Bronchial epithelial cell (primary cell): ENCODE measurements around the gene ADGRL3. TPM values are rescaled to one million over a fixed set of nuclear protein-coding genes. Genes with fewer than 3 reads are reported as not detected.

Source experiments
- DNase-seq: peaks from one replicate; pipeline ENCODE4 v3.0.0-alpha.2; 2010; ENCODE audit warnings: low read depth
- FAIRE-seq: peaks from 2 replicates; lab custom pipeline; 2011; peaks lifted over from hg19 to GRCh38; lab: Jason Lieb, UNC
- H3K27me3 ChIP-seq: 2 replicates; pipeline ENCODE4 v1.5.1; 2011; ENCODE audit warnings: low read length; ENCODE audit not compliant: control insufficient read depth, insufficient read depth
- H3K36me3 ChIP-seq: 2 replicates; pipeline ENCODE4 v1.5.1; 2011; ENCODE audit warnings: low read length; ENCODE audit not compliant: control insufficient read depth, insufficient read depth
- H3K4me3 ChIP-seq: 2 replicates; pipeline ENCODE4 v1.5.1; 2011; ENCODE audit warnings: mild to moderate bottlenecking, low read depth, low read length, control low read depth
- total RNA-seq: library from RNA; depleted of rRNA; stranded (reverse); fragments of >200 nt; gene quantifications from 2 replicates; pipeline ENCODE4 v1.2.1, GENCODE V29; 2014
- TF ChIP-seq, protein P1 (sequence below): IDR thresholded peaks from 2 replicates; pipeline ENCODE4 v1.5.1; 2011; ENCODE audit warnings: mild to moderate bottlenecking, moderate library complexity, low read length, control low read depth, inconsistent platforms; ENCODE audit not compliant: insufficient read depth, severe bottlenecking

The ADGRL3 gene
- total RNA-seq, 1 donor from 2014 or later = under 0.01 TPM

DNA sequence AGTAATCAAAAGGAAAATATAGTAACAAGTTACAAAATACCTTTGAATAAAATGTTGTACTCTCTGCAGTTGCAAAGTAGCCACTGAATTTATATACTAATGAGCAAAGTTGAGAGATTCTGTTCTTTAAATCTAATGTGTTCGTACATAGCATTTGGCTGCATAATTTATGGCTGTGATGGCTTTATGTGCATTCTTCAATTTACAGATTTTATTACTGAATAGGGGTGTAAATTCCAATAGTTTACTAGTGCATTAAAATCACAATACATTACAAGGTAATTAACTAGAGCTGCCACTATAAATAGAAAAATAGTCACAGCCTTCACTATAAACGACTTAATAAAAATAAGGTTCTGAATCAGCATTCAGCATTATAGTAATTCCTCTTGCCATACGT is 620.0 kb downstream of the ADGRL3 start:
- TF ChIP-seq, protein P1, sequence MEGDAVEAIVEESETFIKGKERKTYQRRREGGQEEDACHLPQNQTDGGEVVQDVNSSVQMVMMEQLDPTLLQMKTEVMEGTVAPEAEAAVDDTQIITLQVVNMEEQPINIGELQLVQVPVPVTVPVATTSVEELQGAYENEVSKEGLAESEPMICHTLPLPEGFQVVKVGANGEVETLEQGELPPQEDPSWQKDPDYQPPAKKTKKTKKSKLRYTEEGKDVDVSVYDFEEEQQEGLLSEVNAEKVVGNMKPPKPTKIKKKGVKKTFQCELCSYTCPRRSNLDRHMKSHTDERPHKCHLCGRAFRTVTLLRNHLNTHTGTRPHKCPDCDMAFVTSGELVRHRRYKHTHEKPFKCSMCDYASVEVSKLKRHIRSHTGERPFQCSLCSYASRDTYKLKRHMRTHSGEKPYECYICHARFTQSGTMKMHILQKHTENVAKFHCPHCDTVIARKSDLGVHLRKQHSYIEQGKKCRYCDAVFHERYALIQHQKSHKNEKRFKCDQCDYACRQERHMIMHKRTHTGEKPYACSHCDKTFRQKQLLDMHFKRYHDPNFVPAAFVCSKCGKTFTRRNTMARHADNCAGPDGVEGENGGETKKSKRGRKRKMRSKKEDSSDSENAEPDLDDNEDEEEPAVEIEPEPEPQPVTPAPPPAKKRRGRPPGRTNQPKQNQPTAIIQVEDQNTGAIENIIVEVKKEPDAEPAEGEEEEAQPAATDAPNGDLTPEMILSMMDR = no peak
- no peak for DNase-seq
- FAIRE-seq = no peak
- H3K27me3 ChIP-seq = no peaks in the 10 kb centered on the region
- no peaks in the 10 kb centered on the region for H3K36me3 ChIP-seq
- H3K4me3 ChIP-seq = no peak overlapping the region

DNA sequence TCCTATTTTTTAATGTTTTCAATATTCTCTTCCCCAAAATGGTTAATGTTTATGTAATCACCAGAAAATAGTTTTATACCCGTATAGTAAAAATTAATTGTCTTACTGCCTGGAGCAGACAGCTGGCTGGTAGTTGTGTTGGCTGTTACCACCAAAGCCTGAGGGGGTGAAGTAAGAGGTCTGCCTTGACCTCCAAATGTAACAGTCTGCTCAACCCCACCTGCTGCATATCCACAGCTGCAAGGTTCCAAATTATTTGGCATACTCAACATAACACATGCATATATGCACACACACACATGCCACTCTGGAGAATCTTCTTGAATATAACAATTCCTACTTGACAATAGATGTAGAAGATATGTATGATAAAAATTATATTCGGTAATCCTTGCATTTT is 624.3 kb downstream of the ADGRL3 start:
- DNase-seq (no peak), FAIRE-seq (no peak)
- TF ChIP-seq, protein P1 = no peak
- Histone ChIP-seq H3K4me3 (no peak overlapping the region), H3K36me3 (no peaks in the 10 kb centered on the region), H3K27me3 (no peaks in the 10 kb centered on the region)

DNA sequence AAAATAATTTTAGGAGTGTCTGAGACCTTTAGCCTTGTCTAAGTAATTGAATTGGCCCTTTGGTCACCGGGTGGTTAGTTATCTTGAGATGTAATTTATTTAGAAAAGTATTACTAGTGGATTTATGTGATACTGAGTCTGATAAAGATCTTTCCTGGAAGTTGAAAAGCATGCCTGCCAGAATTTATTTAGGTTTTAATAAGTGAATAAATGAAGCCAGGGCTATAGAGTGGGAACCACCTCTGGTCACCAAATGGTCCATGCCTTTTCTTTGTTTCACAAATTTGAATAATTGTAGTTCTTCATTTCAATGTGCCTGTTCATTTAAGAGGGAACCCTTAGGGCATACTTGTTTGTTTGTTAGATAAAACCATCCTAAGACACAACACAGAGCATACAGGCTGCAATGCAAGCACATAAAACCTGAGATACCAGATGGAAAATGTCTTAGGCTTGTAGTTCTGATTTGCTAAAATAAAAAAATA is 627.8 kb downstream of the ADGRL3 start:
- DNase-seq (no peak), FAIRE-seq (no peak)
- TF ChIP-seq, protein P1 = no peak
- Histone ChIP-seq H3K27me3 (no peaks in the 10 kb centered on the region), H3K36me3 (no peaks in the 10 kb centered on the region), H3K4me3 (no peak overlapping the region)

DNA sequence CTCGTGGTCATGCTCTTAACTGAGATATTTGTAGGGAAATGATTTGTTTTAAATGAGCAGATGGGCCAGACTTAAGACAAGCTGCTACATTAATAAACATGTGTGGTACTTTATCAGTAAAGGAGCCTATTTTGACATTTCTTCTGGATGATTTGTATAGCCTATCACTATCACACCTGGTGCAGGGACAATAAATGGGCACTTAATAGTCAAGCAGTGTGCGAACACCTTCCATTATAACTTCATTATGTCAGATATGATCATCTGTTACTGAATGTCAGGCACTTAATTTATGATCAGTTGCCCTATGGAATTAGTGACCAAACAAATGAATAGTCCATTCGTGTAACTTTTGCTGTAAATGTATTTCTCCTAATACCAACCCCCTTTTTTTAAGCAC is 628.8 kb downstream of the ADGRL3 start:
- DNase-seq (no peak), FAIRE-seq (no peak)
- Histone ChIP-seq H3K36me3 (no peaks in the 10 kb centered on the region), H3K27me3 (no peaks in the 10 kb centered on the region), H3K4me3 (no peak overlapping the region)
- TF ChIP-seq, protein P1 = no peak

DNA sequence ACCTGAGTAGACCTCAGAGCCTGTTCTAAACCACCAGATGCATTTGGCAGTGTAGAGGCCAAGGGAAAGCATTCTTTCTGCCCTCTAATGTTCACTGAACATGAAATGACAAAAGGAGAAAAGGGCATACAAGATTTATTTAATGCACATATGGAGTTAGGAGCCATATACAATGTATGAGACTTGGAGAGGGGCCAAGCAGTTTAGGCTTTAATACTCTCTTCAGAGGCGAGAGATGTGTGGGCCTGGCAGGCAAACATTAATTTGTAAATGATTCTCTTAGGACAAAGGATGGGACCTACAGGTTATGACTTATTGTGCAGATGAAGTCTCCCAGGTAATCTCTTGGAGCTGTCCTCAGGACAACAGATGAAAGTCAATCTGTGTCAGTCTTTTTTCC is 631.9 kb downstream of the ADGRL3 start:
- DNase-seq = no peak
- no peaks in the 10 kb centered on the region for H3K36me3 ChIP-seq
- TF ChIP-seq, protein P1 = no peak
- FAIRE-seq = no peak
- no peaks in the 10 kb centered on the region for H3K27me3 ChIP-seq
- no peak overlapping the region for H3K4me3 ChIP-seq

DNA sequence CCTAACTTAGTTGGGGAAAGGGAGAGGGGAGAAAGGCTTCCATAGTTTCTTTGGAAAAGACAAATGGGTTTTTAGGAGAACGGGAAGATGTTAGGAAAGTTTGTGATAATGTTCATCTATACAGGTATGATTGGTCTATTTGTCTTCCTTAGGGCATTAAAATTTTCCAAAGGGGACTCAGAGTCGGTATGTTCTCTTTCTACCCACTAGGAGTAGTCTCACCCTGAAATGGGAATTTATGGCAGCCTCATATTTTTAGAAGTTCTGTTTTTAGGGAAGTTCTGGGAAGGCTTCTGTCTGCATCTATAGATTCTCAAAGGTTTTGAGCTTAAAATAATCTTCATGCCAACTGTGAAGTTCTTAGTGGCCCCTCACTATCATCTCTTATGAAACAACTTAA is 637.3 kb downstream of the ADGRL3 start:
- H3K4me3 ChIP-seq = no peak overlapping the region
- DNase-seq (no peak), FAIRE-seq (no peak)
- no peaks in the 10 kb centered on the region for H3K27me3 ChIP-seq
- TF ChIP-seq, protein P1 = no peak
- H3K36me3 ChIP-seq = no peaks in the 10 kb centered on the region
